PC-9 (cell line): ENCODE measurements around the gene ZFPL1. TPM values are rescaled to one million over a fixed set of nuclear protein-coding genes. Genes with fewer than 3 reads are reported as not detected.

ENCODE experiments used
- BruUV-seq: library from RNA; stranded (reverse); fragments of 400-500 nt; replicated peaks from 2 replicates; lab custom pipeline; 2021; lab: Mats Ljungman, UMichigan
- CTCF ChIA-PET: fragments of 300-600 bp; sonication (Branson Sonifier 250); formaldehyde crosslinking; loops from one replicate; lab custom pipeline; 2022; ENCODE audit warnings: antibody characterized with exemption; lab: Charles Lee
- POLR2A ChIA-PET: fragments of 300-600 bp; sonication (Branson Sonifier 250); formaldehyde crosslinking; loops from one replicate; lab custom pipeline; 2022; ENCODE audit warnings: antibody characterized with exemption; ENCODE audit not compliant: unreplicated experiment; lab: Charles Lee
- DNase-seq, 2 experiments: peaks; one replicate each; pipeline versions ENCODE4 v3.0.0 to v3.0.0-alpha.2; 2015 to 2022; ENCODE audit warnings: mixed read lengths in 1 of 2
- H2AFZ ChIP-seq: fragments of 200-600 bp; sonication (generic); 2 replicates; pipeline ENCODE4 v1.8.1; 2017; ENCODE audit warnings: antibody characterized with exemption
- H3F3A ChIP-seq: fragments of 200-600 bp; sonication (generic); 2 replicates; pipeline ENCODE4 v1.8.1; 2017; ENCODE audit warnings: antibody characterized with exemption, mild to moderate bottlenecking, low read depth; ENCODE audit not compliant: insufficient read depth
- H3K27ac ChIP-seq: fragments of 200-600 bp; sonication (generic); 2 replicates; pipeline ENCODE4 v1.6.1; 2016; ENCODE audit warnings: mixed run types
- H3K27me3 ChIP-seq: fragments of 200-600 bp; sonication (generic); 2 replicates; pipeline ENCODE4 v1.6.1; 2016; ENCODE audit warnings: low read depth, mixed run types; ENCODE audit not compliant: insufficient read depth
- H3K36me3 ChIP-seq: fragments of 200-600 bp; sonication (generic); 2 replicates; pipeline ENCODE4 v1.6.1; 2016; ENCODE audit warnings: low read depth, mixed run types
- H3K4me1 ChIP-seq: fragments of 200-600 bp; sonication (generic); replicated peaks from 2 replicates; pipeline ENCODE4 v1.6.1; 2016; ENCODE audit warnings: mixed run types; ENCODE audit not compliant: insufficient read depth
- H3K4me2 ChIP-seq: fragments of 200-600 bp; sonication (generic); 2 replicates; pipeline ENCODE4 v1.6.1; 2017; ENCODE audit warnings: mixed run types
- H3K4me3 ChIP-seq: fragments of 200-600 bp; sonication (generic); 2 replicates; pipeline ENCODE4 v1.6.1; 2016; ENCODE audit warnings: mixed run types
- H3K79me2 ChIP-seq: fragments of 200-600 bp; sonication (generic); 2 replicates; pipeline ENCODE4 v1.6.1; 2017; ENCODE audit warnings: low read depth, mixed run types
- H3K9me2 ChIP-seq: fragments of 200-600 bp; sonication (generic); 2 replicates; pipeline ENCODE4 v1.8.1; 2017; ENCODE audit warnings: mild to moderate bottlenecking; ENCODE audit not compliant: insufficient read depth
- H3K9me3 ChIP-seq: fragments of 200-600 bp; sonication (generic); 2 replicates; pipeline ENCODE4 v1.8.1; 2016; ENCODE audit warnings: low read depth; ENCODE audit not compliant: insufficient read depth
- H4K20me1 ChIP-seq: fragments of 200-600 bp; sonication (generic); 2 replicates; pipeline ENCODE4 v1.8.1; 2017; ENCODE audit not compliant: insufficient read depth
- EZH2 ChIP-seq: fragments of 200-600 bp; sonication (generic); IDR thresholded peaks from 2 replicates; pipeline ENCODE4 v1.8.0; 2017; ENCODE audit warnings: antibody characterized with exemption, low read depth
- intact Hi-C: fragments of 100-400 bp; cut with micrococcal nuclease; formaldehyde crosslinking; loops from one replicate; pipeline ENCODE4 v1.10.0; 2022; ENCODE audit not compliant: unreplicated experiment
- total RNA-seq: library from RNA; stranded (reverse); gene quantifications from 2 replicates; pipeline ENCODE4 v1.2.3, GENCODE V29; 2021
- TF ChIP-seq, protein P1 (sequence below): fragments of 200-600 bp; sonication (generic); conservative IDR thresholded peaks from 2 replicates; pipeline ENCODE4 v1.6.1; 2017; ENCODE audit warnings: mixed run types, antibody characterized with exemption, mild to moderate bottlenecking, moderate library complexity

Gene ZFPL1
- total RNA-seq, 1 experiment from 2014 or later: 68.2 TPM

DNA sequence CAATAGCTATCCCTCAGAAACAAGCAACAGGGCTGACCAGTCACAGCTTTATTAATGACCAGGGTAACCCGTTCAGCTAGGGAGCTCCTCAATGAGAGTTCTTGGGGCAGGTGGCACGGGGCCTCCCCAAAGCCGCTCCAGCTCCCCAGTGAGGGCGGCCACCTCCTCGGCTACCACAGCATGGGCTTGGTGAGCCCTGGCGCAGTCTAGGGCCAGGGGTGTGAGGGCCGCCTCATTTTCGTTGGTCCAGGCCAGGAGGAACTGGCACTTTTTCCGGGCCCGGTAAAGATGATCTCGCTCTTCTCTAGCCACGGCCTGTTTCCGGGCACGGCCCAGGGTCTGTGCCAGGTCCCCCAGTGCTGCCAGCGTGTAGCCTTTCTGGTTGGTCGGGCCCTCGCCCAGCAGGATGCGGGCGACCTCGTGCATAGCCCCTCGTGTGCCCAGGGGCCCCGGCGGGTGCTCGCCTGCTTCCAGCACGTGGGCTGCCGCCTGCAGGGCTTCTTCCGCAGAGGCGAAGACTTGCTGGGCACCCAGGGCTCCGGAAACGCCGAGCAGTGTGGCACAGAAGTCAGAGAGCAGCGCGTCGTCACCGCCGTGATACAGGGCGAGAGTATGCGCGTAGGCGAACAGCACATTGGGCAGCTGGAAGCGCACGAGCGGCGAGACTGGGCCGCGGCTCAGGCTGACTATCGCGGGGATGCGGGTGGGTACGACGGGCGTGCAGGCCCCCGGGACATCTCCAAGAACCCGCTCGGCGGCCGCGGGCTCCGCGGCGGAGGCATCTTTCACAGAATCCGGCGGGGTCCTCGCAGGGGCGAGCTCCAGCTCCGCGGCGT is 32.6 kb downstream of the ZFPL1 start:
- H3K27ac ChIP-seq: peak overlapping the region; percentile 86
- peak overlapping the region; percentile 75 for H2AFZ ChIP-seq

DNA sequence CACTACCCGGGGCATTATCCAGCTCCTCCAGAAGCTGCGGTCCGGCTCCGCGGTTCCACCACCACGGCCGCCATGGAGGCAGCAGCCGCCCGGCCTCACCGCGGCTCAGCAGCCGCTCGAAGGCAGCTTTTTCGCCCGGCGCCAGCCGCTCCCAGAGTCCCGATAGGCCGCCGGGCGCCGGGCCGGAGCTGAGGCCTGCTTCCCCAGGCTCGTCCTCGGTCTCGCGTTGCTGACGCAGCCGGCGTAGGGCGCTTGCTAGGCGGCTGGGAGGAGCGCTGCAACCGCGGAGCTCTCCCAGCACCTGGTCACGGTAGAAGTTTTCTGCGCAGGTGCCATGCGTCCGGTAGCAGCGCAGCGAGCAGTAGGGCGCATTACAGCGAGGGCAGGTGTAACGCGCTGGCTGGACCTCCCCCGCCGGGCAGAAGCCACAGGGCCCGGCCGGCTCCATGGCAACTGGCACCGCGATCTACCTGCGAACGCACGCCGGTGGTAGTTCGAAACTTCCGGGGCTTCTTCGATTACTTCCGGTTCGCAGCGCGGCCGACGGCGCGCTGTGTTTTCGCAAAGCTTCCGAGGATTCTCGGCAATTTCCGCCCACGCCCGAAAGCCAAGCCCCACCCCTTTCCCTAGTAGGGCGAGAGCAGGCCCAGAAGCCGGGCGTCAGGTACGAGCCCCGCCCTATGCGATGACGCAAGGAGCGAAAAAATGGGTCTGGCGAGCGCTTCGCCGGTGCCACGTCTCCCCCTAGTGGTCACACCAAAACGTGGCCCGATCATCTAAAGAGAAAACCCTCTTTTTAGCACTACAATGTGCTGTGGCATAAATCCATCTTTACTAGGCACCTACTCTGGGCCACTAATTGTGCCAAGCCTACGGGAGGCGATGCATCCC is 33.4 kb downstream of the ZFPL1 start, which contains the start of gene ZNHIT2:
Gene ZNHIT2, minus strand, starts transcription at position 496 of the 891 bp plus-strand sequence. Its CDS starts 48 bp downstream, at position 448.
- Histone ChIP-seq H3F3A (peaks cover 71% of the 10 kb centered on the region), H3K36me3 (peaks cover 17% of the 10 kb centered on the region), H3K27ac (peak within 1 kb of the TSS; percentile 86), H3K4me3 (peak within 1 kb of the TSS; percentile 100), H3K79me2 (peaks cover 62% of the 10 kb centered on the region), H4K20me1 (peaks cover 10% of the 10 kb centered on the region; the same call in 1 of the 2 replicates), H3K27me3 (no peaks in the 10 kb centered on the region), H3K4me2 (peak within 1 kb of the TSS; percentile 98), H3K9me2 (no peaks in the 10 kb centered on the region), H3K4me1 (peaks cover 38% of the 10 kb centered on the region), H2AFZ (peak within 1 kb of the TSS; percentile 75), H3K9me3 (no peaks in the 10 kb centered on the region)
- CTCF ChIA-PET: interaction anchor here (0.6 to 0.9 kb wide), 5 partner anchors 46 to 1543 kb away, joined by 3 to 13 read pairs (median 5); no protein-coding TSS in a partner anchor
- no peak for TF ChIP-seq EZH2
- TF ChIP-seq, protein P1, sequence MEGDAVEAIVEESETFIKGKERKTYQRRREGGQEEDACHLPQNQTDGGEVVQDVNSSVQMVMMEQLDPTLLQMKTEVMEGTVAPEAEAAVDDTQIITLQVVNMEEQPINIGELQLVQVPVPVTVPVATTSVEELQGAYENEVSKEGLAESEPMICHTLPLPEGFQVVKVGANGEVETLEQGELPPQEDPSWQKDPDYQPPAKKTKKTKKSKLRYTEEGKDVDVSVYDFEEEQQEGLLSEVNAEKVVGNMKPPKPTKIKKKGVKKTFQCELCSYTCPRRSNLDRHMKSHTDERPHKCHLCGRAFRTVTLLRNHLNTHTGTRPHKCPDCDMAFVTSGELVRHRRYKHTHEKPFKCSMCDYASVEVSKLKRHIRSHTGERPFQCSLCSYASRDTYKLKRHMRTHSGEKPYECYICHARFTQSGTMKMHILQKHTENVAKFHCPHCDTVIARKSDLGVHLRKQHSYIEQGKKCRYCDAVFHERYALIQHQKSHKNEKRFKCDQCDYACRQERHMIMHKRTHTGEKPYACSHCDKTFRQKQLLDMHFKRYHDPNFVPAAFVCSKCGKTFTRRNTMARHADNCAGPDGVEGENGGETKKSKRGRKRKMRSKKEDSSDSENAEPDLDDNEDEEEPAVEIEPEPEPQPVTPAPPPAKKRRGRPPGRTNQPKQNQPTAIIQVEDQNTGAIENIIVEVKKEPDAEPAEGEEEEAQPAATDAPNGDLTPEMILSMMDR: peak; percentile 98
- POLR2A ChIA-PET: interaction anchor here (0.5 to 0.6 kb wide), 3 partner anchors 39 to 200 kb away, joined by 3 to 6 read pairs (median 4); no protein-coding TSS in a partner anchor
- DNase-seq: peak; percentile 96 to 100
- intact Hi-C loops: loop anchor here (2.0 to 5.0 kb wide), 6 partner anchors 91 to 340 kb away; partner anchors contain the start of genes ARL2, ATG2A, PPP2R5B and SF1
- no TSS peak for BruUV-seq

More for the DNA sequence above, 32.6 kb downstream of the ZFPL1 start:
- DNase-seq: peak; percentile 51 to 59
- ChIA-PET CTCF (interaction anchor here (0.7 to 0.9 kb wide), 2 partner anchors 66 to 1544 kb away, joined by 3 to 5 read pairs; no protein-coding TSS in a partner anchor), POLR2A (interaction anchor here (0.6 kb wide), 1 partner anchor 15 kb away, joined by 3 read pairs; no protein-coding TSS in a partner anchor)
- TF ChIP-seq EZH2: no peak
- TF ChIP-seq, protein P1: no peak
- Histone ChIP-seq H3K9me3 (no peaks in the 10 kb centered on the region), H3F3A (peaks cover 75% of the 10 kb centered on the region), H3K4me2 (peak overlapping the region; percentile 98), H3K79me2 (peaks cover 57% of the 10 kb centered on the region), H3K9me2 (no peaks in the 10 kb centered on the region), H3K27me3 (no peaks in the 10 kb centered on the region), H4K20me1 (peaks cover 10% of the 10 kb centered on the region; the same call in 1 of the 2 replicates), H3K4me1 (peaks cover 38% of the 10 kb centered on the region), H3K36me3 (peaks cover 17% of the 10 kb centered on the region), H3K4me3 (peak overlapping the region; percentile 100)
- intact Hi-C loops: loop anchor here (2.0 to 5.0 kb wide), 6 partner anchors 90 to 339 kb away; partner anchors contain the start of genes ARL2, ATG2A, PPP2R5B and SF1
- no TSS peak for BruUV-seq
